Right lobe of liver (tissue), 4 donors: ENCODE data around the gene UBE2B.
"Not testable (repeated sequence)": the region's sequence is repeated elsewhere in the genome, so short reads cannot be mapped to it uniquely, and the experiment has no call there.

Experiments used
- POLR2A ChIP-seq: fragments of 450-650 bp; IDR thresholded peaks from one replicate; pipeline ENCODE4 v1.6.1; 2017; ENCODE audit warnings: antibody characterized with exemption, mild to moderate bottlenecking
- TF ChIP-seq, protein P1 (sequence below), 4 donors: fragments of 200-600 bp in 3 of 4; fragments of 450-650 bp in 1 of 4; IDR thresholded peaks; one replicate each; pipeline versions ENCODE4 v1.5.1 to v1.8.0; 2016 to 2022; ENCODE audit warnings: antibody characterized with exemption in 4 of 4, mild to moderate bottlenecking in 2 of 4
- donor health status: DM: no; HTN: no; CAD: no.
- donor health status: DM: no; HTN: no; CAD: no.
- donor health status: DM: no; HTN: yes; CAD: no.

DNA sequence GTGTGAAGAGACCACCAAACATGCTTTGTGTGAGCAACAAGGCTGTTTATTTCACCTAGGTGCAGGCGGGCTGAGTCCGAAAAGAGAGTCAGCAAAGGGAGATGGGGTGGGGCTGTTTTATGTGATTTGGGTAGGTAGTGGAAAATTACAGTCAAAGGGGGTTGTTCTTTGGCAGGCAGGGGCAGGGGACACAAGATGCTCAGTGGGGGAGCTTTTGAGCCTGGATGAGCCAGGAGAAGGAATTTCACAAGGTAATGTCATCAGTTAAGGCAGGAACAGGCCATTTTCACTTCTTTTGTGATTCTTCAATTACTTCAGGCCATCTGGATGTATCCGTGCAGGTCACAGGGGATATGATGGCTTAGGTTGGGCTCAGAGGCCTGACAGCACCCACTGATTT, 25.9 kb upstream of the UBE2B start:
- TF ChIP-seq, protein P1, sequence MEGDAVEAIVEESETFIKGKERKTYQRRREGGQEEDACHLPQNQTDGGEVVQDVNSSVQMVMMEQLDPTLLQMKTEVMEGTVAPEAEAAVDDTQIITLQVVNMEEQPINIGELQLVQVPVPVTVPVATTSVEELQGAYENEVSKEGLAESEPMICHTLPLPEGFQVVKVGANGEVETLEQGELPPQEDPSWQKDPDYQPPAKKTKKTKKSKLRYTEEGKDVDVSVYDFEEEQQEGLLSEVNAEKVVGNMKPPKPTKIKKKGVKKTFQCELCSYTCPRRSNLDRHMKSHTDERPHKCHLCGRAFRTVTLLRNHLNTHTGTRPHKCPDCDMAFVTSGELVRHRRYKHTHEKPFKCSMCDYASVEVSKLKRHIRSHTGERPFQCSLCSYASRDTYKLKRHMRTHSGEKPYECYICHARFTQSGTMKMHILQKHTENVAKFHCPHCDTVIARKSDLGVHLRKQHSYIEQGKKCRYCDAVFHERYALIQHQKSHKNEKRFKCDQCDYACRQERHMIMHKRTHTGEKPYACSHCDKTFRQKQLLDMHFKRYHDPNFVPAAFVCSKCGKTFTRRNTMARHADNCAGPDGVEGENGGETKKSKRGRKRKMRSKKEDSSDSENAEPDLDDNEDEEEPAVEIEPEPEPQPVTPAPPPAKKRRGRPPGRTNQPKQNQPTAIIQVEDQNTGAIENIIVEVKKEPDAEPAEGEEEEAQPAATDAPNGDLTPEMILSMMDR (IDR thresholded peaks at IDR 0.05) = not testable (repeated sequence)
- not testable (repeated sequence) for TF ChIP-seq POLR2A
